ENCODE results near the gene SESN1. TPM values are rescaled to one million over a fixed set of nuclear protein-coding genes. Genes with fewer than 3 reads are reported as not detected.
A peak's percentile ranks its signal among the peaks of the same experiment; 100 is the strongest.

The SESN1 gene
- total RNA-seq, 1 donor from 2014 or later, result 64.1 TPM

DNA sequence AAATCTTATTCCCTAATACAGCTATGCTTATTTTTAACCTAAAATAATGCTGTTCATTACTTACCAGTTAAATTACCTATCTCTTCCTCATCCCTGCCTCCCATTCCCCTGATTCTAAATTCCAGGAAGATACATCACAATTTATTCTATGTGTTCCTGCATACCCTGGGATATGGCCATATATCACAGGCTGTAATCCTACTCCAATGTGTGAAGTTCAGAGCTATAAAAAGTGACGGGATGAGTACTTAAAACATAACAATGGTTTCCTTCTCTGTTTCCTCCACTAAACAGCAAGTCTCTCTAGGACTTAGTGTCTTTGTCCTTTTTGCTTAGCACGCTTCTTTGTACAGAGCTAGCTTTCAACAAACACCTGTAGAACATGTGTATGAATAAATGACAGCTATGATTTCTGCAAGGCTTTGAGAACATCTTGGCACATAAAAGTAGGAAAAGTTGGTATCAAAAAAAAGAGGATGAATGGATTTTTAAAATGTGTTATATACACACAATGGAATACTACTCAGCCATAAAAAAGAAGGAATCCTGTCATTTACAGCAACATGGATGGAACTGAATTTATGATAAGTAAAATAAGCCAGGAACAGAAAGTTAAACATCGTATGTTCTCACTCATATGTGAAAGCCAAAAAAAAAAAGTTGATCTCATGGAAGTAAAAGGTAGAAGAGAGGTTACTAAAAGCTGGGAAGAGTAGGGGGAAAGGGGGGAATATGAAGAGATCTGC, 45.8 kb downstream of the SESN1 start:
- no peak for ATAC-seq (ENCODE audit: poor library complexity)
- intact Hi-C loops (cut with DNase I), result no loop called here
- no peak for DNase-seq

DNA sequence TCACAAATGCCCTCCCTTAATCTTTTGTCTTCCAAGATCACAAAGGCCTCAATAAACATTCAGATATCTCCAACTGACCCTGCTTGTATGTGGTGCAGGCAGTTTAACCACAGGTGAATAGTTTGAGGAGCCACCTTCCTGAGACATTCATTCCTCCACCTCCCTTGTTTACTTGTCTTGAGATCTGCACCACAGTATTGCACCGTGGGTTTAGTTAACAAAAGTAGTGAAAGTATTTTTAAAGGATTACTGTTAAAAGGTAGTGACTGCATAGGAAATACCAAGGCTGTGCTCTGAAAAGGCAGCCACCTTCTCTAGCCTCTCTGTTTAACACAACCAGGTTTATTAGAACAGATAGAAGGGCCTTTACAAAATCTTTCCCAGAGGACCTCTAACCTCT, 46.5 kb downstream of the SESN1 start:
- intact Hi-C loops (cut with DNase I), result no loop called here
- DNase-seq (no peak), ATAC-seq (ENCODE audit: poor library complexity) (peak; percentile 8)

DNA sequence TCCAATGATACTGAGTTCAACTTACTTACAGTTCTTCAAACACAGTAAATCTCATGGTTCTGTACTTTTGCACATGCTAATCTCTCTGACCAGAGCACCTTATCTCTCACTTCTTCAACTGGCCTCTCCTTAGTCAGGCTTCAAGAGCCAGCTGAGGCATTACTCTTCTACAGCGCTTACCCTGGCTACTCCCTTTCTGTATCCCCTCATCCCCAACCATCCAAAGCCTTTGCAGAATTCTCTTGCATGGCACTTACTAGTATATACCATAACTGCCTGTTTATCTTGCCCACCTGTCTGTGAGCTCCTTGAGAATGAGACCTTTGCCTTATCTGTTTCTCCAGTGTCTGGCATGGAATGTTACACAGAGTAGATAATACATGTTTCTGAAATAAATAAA, 49.2 kb downstream of the SESN1 start:
- intact Hi-C loops (cut with DNase I), result no loop called here
- no peak for DNase-seq
- no peak for ATAC-seq (ENCODE audit: poor library complexity)

DNA sequence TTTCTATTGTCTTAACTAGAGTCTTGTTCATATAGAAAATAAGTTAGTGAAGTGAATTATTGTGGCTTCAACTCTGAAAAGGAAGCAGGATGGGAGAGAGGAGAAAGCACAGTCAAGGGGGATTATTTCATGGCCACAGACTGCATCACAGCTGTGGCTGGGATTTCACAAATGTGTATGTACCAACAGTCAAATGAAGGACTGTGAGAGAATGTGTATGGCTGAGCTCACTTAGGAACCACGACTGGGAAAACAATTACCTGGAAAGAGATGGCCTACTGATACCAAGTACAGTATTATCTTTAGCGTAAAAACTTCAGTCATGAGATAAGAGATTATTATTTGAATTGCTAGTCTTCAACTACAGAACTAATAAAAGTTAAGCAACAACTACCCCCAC, 54.9 kb downstream of the SESN1 start:
- DNase-seq (no peak), ATAC-seq (ENCODE audit: poor library complexity) (no peak)
- intact Hi-C loops (cut with DNase I), result no loop called here

DNA sequence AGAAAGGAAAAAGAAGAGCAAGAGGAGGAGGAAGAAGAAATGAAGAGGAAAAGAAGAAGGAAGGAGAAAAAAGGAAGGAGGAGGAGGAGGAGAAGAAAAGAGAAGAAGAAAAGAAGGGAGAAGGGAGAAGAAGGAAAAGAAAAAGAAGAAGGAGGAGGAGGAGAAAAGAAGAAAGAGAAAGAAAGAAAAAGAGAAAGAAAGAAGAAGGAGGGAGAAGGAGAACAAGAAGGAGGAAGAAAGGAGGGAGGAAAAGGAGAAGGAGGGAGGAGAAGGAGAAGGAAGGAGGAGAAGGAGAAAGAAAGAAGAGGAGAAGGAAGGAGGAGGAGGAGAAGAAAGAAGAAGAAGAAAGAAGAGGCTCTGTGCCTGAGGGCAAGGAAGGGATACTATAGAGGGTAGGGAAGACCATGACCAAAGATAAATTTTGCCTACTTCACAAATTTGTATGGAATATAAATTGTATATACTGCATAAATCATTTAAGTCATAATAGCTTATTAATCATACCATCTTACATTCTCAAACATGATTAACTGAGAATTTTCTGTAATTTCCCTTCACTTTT, 55.7 kb downstream of the SESN1 start:
- DNase-seq, result no peak
- intact Hi-C loops (cut with DNase I), result no loop called here

DNA sequence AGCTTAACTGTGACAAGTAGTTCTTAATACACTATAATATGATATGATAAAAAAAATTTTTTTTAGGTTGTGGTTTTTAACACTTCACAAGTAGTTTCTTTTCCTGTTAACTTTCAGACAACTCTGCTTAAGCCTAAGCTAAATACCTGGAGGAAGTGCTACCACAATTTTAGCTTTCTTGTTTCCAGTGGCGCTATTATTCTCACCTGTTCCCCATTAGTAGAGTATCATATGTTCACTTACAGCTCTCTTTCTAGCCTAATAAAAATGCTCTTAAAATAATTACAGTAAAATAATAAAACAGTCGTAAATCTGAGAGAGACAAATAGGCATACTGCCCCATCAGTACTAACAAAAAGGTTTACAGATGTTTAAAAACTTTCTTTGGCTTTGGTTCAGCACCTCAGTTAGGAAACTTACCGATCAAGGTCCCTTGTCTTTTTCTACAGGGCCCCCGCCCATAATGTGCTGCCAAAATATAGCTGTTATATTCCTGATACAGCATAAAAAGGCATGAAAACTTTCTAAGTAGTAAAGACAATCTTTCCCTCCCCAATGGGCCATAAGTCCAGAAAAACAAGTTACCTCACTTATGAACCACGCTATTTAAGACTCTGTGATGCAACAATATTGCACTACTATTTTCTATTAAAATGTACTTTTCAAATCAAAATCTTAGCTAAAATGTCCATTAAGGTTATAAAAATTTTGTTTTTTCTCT, 57.9 kb downstream of the SESN1 start:
- intact Hi-C loops (cut with DNase I), result no loop called here
- no peak for ATAC-seq (ENCODE audit: poor library complexity)
- no peak for DNase-seq

More for the DNA sequence above, 55.7 kb downstream of the SESN1 start:
- no peak for ATAC-seq (ENCODE audit: poor library complexity)

DNA sequence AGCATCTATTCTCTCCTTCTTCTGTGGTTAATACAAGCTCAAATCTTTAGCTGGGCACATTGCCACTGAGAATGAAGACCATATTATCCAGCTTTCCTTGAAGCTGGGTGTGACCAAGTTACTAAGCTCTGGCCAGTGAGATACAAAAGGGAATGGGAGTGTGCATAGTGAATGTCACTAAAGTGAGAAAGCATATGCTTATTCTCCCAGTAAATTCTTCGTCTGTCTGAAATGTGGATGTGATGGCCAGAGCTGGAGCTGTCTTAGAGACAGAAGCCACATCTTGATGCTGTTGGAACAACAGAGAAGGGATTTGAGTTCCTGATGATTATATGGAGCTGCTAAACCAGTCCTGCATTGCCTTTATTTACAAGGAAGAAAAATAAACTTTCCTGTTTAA, 60.1 kb downstream of the SESN1 start:
- intact Hi-C loops (cut with DNase I), result no loop called here
- no peak for DNase-seq
- ATAC-seq (ENCODE audit: poor library complexity), result no peak

DNA sequence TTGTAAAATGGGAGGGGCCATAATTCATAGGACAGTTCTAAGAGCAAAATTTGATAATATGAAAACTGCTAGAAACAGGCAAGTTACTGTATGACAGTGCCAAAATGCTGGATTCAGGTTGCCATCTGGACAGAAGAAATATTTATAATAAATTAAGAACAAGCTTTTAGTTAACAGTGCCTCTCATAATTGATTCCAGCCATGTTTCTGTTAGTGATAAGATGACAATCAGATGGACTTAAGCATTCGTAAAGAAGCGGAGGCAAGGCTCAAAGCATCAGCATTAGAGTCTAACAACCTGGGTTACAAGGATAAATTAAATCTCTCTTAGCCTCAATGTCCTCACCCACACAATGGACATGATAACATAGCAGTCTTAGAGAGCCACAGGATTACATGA, 61.0 kb downstream of the SESN1 start:
- ATAC-seq (ENCODE audit: poor library complexity) (no peak), DNase-seq (no peak)
- intact Hi-C loops (cut with DNase I), result no loop called here

DNA sequence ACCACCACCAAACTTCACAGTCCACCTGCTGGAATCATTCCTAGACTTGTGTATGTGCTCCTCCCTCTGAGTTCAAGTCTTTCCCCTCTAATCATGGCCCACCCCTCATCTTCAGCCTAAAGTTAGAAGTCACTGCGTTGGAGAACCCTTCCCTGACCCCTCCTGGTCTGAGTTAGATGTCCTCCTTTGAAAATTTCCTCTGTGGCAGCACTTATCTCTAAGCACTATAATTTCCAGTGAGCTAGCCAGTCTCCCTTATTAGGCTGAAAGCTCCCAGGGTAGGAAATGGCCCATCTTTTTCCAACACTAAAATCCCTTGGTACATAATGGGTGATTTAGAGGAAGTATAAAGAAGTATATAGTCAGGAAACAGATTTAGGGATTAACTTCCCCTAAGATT, 63.2 kb downstream of the SESN1 start:
- peak; percentile 52 for ATAC-seq (ENCODE audit: poor library complexity)
- intact Hi-C loops (cut with DNase I), result no loop called here
- DNase-seq, result no peak

DNA sequence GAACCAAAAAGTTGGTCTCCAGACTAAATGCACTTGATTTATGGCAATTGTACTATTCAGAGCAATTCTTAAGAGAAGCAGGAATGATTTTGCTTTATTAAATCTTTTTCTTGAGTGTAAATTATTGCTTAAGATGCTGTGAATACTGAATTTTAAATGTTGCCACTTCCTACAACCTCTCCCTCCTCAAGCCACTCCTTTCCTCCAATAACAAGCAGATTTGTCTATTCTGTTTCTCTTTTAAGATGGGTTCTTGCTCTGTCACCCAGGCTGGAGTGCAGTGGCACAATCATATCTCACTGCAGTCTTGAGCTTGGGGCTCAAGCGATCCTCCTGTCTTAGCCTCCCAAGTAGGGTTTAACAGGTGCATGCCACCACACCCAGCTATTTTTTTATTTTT, 65.3 kb downstream of the SESN1 start:
- intact Hi-C loops (cut with DNase I), result no loop called here
- no peak for DNase-seq
- no peak for ATAC-seq (ENCODE audit: poor library complexity)

DNA sequence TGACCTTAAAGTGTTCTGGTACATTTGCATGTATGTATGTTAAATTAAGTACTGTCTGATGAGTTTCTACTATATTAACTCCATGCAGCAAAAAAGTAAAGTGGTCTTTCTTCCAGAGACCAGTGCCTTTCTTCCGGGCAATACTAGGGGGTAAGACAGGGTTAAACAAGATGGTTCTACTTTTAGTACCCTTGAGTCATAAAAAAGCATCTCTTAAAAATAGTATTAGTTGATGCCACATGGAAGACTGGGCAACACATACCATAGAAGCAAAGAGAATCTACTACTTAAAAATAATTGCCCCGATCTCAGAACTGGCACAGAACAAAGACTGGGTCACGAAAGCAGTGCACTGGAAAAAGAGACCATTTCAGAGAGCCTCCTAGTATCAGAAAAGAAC, 66.2 kb downstream of the SESN1 start:
- no peak for ATAC-seq (ENCODE audit: poor library complexity)
- no peak for DNase-seq
- intact Hi-C loops (cut with DNase I), result no loop called here

DNA sequence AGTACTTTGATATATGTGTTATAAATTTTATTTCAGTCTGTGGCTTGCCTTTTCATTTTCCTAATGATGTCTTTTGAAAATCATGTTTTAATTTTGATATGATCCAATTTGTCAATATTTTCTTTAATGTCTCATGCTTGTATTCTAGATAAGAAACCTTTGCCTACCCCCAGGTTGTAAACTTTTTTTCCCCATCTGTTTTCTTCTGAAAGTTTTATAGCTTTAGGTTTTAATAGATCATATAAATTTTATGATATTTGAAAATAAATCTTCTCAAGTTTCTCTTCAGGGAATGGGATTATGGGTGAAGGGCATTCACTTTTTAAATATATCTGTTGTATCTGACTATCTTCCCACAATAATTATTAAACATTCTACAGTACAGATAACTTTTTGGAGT, 66.7 kb downstream of the SESN1 start:
- no peak for ATAC-seq (ENCODE audit: poor library complexity)
- intact Hi-C loops (cut with DNase I), result no loop called here

DNA sequence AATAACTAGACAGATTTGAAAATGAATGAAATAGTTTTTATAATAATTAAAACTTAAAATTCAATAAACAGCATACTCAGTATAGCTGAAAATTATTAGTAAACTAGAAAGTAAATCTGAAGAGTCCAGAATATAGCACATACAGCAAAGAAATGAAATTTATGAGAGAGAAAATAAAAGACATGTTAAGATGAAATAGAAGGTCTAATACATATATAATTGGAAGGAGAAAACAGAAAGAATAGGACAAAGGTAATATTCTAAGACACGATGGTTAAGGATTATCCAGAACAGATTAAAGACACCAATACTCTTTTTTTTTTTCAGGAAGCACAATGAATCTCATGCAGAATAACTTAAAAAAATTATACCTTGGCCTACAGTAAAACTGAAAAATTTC, 69.0 kb downstream of the SESN1 start:
- DNase-seq (no peak), ATAC-seq (ENCODE audit: poor library complexity) (no peak)
- intact Hi-C loops (cut with DNase I), result no loop called here

More for the DNA sequence above, 66.7 kb downstream of the SESN1 start:
- no peak for DNase-seq

DNA sequence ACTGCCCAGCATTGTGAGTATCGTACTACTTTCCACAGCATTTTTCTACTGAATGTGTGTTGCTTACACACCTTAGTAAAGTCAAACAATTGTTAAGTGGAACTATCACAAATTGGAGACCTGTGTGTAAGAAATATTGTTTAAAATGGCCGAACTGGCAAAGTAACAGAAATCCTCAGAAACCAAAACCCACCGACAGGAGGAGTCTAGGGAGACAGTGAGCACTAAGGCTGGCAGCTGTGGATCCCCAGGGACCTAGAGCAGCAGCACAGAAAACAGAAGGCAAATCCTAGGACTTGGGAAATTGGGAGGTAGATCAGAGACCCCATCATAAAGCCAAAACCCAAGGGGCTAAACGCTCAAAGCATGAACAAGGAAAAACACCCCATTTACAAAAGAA, 69.9 kb downstream of the SESN1 start:
- intact Hi-C loops (cut with DNase I), result no loop called here
- no peak for ATAC-seq (ENCODE audit: poor library complexity)
- peak; percentile 52 for DNase-seq

DNA sequence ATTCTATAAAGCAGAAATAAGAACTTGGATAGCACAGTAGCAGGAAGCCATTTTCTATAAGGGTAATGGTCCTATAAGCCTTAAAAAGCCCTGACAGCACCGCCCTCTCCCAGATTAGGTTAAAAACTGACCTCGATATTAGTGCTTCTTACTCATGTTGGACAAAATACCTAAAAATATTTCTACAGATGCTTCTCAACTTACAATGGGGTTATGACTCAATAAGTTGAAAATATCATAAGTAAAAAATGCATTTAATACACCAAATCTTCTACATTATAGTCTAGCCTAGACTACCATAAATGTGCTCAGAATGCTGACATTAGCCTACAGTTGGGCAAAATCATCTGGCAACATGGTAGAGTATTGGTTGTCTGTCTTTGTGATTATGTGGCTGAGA, 70.3 kb downstream of the SESN1 start:
- intact Hi-C loops (cut with DNase I), result no loop called here
- ATAC-seq (ENCODE audit: poor library complexity) (no peak), DNase-seq (no peak)

DNA sequence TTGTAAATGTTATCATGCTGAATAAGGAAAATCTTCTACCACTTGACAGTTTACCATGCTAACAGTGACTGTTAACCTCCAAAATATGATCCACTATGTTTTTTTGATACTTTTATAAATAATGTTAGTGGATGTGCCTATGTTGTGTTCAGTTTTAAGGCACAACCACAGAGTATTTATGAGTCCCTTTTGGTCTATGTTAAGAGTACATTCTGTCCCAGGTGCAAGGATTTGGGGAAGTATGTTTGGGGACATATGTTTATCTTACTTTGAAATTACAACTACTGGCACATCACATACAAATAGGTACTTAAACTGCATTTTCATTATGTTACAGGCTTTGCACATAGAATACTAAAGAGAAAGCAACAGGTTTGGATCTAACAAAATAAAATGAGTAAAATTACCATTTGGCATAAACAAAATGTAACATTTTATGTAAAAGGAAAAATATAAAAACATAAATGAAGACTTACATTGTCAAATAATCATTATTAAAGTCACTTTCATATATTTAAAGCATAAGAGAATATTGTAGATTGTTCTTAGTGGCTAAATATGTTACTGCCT, 71.2 kb downstream of the SESN1 start:
- ATAC-seq (ENCODE audit: poor library complexity) (no peak), DNase-seq (no peak)
- intact Hi-C loops (cut with DNase I), result no loop called here

DNA sequence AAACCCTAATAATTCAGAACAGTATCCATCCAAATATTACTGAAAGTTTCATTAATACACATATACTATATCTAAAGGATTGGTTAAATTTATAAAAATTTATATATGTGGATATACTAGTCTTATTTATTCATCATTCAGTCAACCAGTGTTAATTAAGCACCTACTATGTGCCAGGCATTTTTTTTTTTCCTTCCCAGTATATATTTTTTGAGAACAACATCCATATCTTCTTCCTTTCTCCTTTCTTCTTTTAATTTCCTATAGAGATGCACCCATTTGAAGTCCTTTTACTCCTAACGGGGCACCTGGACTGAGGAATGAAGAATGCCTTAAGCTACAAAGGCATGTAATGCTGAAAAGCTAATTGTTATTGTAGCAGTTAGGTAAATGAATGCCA, 72.8 kb downstream of the SESN1 start:
- no peak for ATAC-seq (ENCODE audit: poor library complexity)
- no peak for DNase-seq
- intact Hi-C loops (cut with DNase I), result no loop called here

DNA sequence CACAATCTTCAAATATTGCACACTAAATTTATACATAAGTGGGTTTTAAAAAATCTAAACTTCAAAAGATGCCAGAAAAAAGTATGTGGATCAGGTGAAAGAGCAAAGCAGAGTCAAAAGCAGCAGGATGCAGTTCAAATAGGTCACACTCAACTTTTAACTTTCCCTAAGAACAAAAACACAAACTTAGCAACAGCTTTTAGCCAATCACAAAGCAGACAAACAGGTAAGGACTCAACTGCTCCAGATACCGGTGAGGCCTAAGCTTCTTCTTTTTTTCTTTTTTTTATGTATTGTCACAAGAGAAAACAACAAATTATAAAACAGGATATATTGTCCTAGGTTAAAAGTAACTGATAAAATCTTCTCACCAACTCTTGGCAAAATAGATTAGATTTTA, 74.7 kb downstream of the SESN1 start:
- DNase-seq (no peak), ATAC-seq (ENCODE audit: poor library complexity) (no peak)
- intact Hi-C loops (cut with DNase I), result no loop called here

DNA sequence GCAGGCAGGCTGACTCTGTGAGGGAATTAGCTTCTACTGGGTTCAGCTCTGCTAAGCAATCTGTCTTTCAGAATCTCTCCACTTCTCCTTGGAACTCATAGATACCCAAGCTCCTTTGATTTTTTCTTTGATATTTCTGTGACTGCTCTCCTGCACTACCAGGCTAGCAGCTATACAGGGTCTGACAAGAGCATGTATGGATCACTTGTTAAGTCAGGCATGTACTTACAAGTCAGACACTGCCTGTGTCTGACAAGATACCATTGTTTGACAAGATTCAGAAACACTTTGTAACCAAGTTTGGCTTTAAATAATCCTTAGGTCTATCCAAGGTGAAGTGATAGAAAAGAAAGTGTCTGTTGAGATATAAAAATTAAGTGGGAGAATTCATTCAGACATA, 79.5 kb downstream of the SESN1 start:
- DNase-seq (no peak), ATAC-seq (ENCODE audit: poor library complexity) (no peak)
- intact Hi-C loops (cut with DNase I), result no loop called here

DNA sequence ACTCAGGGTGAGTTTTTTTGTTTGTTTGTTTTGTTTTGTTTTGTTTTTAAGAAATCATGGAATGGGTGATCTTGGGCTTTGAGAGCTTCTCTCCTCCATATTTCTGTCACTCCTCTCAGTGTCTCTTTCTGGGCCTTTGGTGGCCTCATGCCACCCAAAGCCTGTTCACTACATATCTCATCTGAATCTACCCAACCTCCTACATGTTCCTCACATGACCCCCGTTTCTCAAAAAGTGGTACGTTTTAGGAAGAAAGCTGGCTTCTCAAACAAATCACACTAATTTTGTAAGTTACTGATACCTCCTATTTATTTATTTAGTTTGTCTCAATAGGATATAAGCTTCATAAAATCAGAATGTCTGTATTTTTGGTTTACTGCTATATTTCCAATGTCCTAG, 80.0 kb downstream of the SESN1 start:
- ATAC-seq (ENCODE audit: poor library complexity), result no peak
- intact Hi-C loops (cut with DNase I), result no loop called here
- DNase-seq, result no peak

All from Right ventricle myocardium superior (tissue), 1 donor.